GM23248 (cell line): ENCODE data around the gene ELFN1.

ENCODE experiments used
- EZH2 ChIP-seq: fragments of 200-600 bp; sonication (generic); IDR thresholded peaks from 2 replicates; pipeline ENCODE4 v1.6.1; 2018; ENCODE audit warnings: antibody characterized with exemption, mild to moderate bottlenecking; ENCODE audit not compliant: insufficient read depth, poor library complexity, severe bottlenecking
- EZH2phosphoT487 ChIP-seq: fragments of 200-600 bp; sonication (generic); IDR thresholded peaks from 2 replicates; pipeline ENCODE4 v1.6.1; 2018; ENCODE audit warnings: antibody characterized with exemption, moderate library complexity, mild to moderate bottlenecking, low read depth; ENCODE audit not compliant: insufficient read depth

DNA sequence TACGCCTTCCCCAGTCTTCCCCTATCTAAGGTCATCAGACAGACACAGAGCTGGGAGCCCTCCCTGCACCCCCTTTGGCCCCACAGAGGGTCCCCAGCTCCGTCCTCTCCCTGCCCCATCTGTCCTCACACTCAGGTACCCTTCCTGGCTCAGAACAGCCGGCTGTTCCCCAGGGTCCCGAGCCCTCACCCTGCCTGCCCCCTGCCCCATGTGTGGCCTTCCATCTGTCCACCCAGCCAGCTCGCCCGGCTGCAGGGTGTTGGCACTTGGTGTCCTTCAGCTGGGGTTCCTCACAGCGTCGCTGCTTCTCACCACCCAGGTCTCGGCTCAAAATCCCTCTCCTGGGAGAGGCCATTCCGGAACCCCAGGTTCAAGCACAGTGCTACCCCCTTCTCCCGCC, 28.9 kb upstream of the ELFN1 start:
- no peak for TF ChIP-seq EZH2
- no peak for TF ChIP-seq EZH2phosphoT487
